Right lobe of liver (tissue), 6 donors: ENCODE results near the gene USP12. TPM values are rescaled to one million over a fixed set of nuclear protein-coding genes. Genes with fewer than 3 reads are reported as not detected.

Experiments used
- ATAC-seq, 4 donors: fragments of 200-7000 bp; cut with Tn5 transposase; one replicate each; pipeline ENCODE4 v1.9.1; 2020; ENCODE audit warnings: mild to moderate bottlenecking in 4 of 4, moderate library complexity in 4 of 4
- DNase-seq, 3 donors: peaks; one replicate each; pipeline ENCODE4 v3.0.0-alpha.2; 2020
- H3K27ac ChIP-seq, 3 donors: fragments of 200-600 bp; one replicate each; pipeline ENCODE4 v1.8.0; 2022
- H3K27me3 ChIP-seq, 2 donors: fragments of 200-600 bp; one replicate each; pipeline ENCODE4 v1.8.0; 2022
- H3K36me3 ChIP-seq, 4 donors: fragments of 200-600 bp; sonication (generic) in 1 of 4; one replicate each; pipeline versions ENCODE4 v1.5.1 to v1.8.0; 2017 to 2022; ENCODE audit warnings: control low read depth in 1 of 4
- H3K4me1 ChIP-seq, 4 donors: fragments of 200-600 bp; sonication (generic) in 1 of 4; one replicate each; pipeline versions ENCODE4 v1.5.1 to v1.8.0; 2017 to 2022; ENCODE audit warnings: control low read depth in 1 of 4
- H3K4me3 ChIP-seq, 3 donors: fragments of 200-600 bp; one replicate each; pipeline ENCODE4 v1.8.0; 2022
- H3K9me3 ChIP-seq, 4 donors: fragments of 200-600 bp; sonication (generic) in 1 of 4; one replicate each; pipeline versions ENCODE4 v1.5.1 to v1.8.0; 2017 to 2022; ENCODE audit warnings: control low read depth in 1 of 4
- POLR2A ChIP-seq: fragments of 450-650 bp; IDR thresholded peaks from one replicate; pipeline ENCODE4 v1.6.1; 2017; ENCODE audit warnings: antibody characterized with exemption, mild to moderate bottlenecking
- WGBS: methylation state at CpG from one replicate; pipeline ENCODE4 v1.1.6; 2018; ENCODE audit warnings: low coverage, low lambda C conversion rate; ENCODE audit not compliant: insufficient coverage; ENCODE audit errors: missing lambda C conversion rate; 5-methylcytosine and 5-hydroxymethylcytosine counted together
- intact Hi-C, 2 donors: fragments of 100-400 bp; cut with DNase I; formaldehyde crosslinking; loops; one replicate each; pipeline versions ENCODE4 v1.11.2 to v1.14.1; 2022
- total RNA-seq, 6 experiments: library from RNA; depleted of rRNA in 2 of 6; stranded (reverse); fragments of >200 nt in 2 of 6; fragmentation: NEBNext Ultra II Directional in 3 of 6; extraction: Animal tissue kit (Norgen Biotek cat#: 25700) in 3 of 6; gene quantifications; one replicate each; pipeline versions ENCODE4 v1.1.0 to v1.2.4, GENCODE V29; 2016 to 2023
- TF ChIP-seq, protein P1 (sequence below), 4 donors: fragments of 200-600 bp in 3 of 4; fragments of 450-650 bp in 1 of 4; IDR thresholded peaks; one replicate each; pipeline versions ENCODE4 v1.5.1 to v1.8.0; 2016 to 2022; ENCODE audit warnings: antibody characterized with exemption in 4 of 4, mild to moderate bottlenecking in 2 of 4
- donor health status: DM: no; HTN: yes; CAD: no.
- donor health status: DM: no; HTN: no; CAD: no.
- donor health status: DM: no; HTN: no; CAD: no.
- donor health status: DM: no; HTN: yes; CAD: no.
- donor health status: DM: no; HTN: yes; CAD: no.

USP12 gene
- total RNA-seq, 6 experiments from 2014 or later, result 11.5 to 25.4 (median 14.6) TPM

DNA sequence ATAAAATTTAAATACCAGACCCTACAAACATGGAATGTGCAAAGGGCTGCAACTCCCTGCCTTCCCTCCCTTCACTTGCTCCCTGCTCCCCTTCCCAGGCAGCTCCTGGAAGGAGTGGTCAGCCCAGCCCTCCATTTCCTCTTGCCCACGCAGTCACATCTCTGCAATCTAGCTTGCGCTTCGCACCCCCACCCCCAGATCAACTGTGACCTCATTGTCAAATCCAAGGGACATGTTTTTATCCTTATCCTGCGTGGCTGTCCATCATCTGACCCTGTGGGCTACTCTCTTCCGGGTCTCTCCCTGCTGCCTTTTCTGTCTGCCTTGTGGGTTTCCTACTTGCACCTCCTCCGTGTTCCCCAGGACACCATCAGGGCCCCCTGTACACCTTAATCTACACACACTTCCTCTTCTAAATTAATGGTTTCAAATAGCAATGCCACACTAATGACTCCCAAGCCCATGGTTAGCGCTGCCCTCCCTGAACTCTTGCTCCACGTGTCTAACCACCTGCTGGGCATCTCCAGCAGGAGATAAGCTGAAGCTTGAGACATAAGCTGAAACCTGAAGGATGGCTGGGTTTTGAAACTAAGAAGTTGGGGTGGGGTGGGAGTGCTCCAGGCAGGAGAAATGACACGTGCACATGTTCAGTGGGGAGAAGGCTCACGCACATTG lies 118.3 kb downstream of the USP12 start:
- no peak for TF ChIP-seq POLR2A
- TF ChIP-seq, protein P1, sequence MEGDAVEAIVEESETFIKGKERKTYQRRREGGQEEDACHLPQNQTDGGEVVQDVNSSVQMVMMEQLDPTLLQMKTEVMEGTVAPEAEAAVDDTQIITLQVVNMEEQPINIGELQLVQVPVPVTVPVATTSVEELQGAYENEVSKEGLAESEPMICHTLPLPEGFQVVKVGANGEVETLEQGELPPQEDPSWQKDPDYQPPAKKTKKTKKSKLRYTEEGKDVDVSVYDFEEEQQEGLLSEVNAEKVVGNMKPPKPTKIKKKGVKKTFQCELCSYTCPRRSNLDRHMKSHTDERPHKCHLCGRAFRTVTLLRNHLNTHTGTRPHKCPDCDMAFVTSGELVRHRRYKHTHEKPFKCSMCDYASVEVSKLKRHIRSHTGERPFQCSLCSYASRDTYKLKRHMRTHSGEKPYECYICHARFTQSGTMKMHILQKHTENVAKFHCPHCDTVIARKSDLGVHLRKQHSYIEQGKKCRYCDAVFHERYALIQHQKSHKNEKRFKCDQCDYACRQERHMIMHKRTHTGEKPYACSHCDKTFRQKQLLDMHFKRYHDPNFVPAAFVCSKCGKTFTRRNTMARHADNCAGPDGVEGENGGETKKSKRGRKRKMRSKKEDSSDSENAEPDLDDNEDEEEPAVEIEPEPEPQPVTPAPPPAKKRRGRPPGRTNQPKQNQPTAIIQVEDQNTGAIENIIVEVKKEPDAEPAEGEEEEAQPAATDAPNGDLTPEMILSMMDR (IDR thresholded peaks at IDR 0.05), result no peak
- DNase-seq, result no peak
- no peak for ATAC-seq
- intact Hi-C loops, result no loop called here
- 40% methylated on average over 8 of the region's 10 CpGs for WGBS
- no peaks in the 10 kb centered on the region for H3K4me1 ChIP-seq
- no peaks in the 10 kb centered on the region for H3K9me3 ChIP-seq
- H3K4me3 ChIP-seq, result no peak overlapping the region
- H3K27ac ChIP-seq, result no peak overlapping the region
- no peaks in the 10 kb centered on the region for H3K27me3 ChIP-seq
- no peaks in the 10 kb centered on the region for H3K36me3 ChIP-seq

GRCh38 chr13:27052551-27053208 lies 118.9 kb downstream of the USP12 start:
- ATAC-seq, result no peak
- no peak for DNase-seq
- H3K27ac ChIP-seq, result no peak overlapping the region
- no peaks in the 10 kb centered on the region for H3K4me1 ChIP-seq
- no peaks in the 10 kb centered on the region for H3K27me3 ChIP-seq
- H3K36me3 ChIP-seq, result no peaks in the 10 kb centered on the region
- WGBS, result 65% methylated on average over 5 of the region's 6 CpGs
- no peak overlapping the region for H3K4me3 ChIP-seq
- no peaks in the 10 kb centered on the region for H3K9me3 ChIP-seq
- TF ChIP-seq POLR2A, result no peak
- TF ChIP-seq, protein P1 (IDR thresholded peaks at IDR 0.05), result no peak
- intact Hi-C loops, result no loop called here

GRCh38 chr13:27047081-27047480 lies 124.5 kb downstream of the USP12 start:
- no peaks in the 10 kb centered on the region for H3K27me3 ChIP-seq
- 90% methylated on average over 5 of the region's 13 CpGs for WGBS
- H3K36me3 ChIP-seq, result no peaks in the 10 kb centered on the region
- intact Hi-C loops, result no loop called here
- no peak for DNase-seq
- no peak overlapping the region for H3K4me3 ChIP-seq
- no peak overlapping the region for H3K27ac ChIP-seq
- TF ChIP-seq, protein P1 (IDR thresholded peaks at IDR 0.05), result no peak
- no peak for TF ChIP-seq POLR2A
- no peak for ATAC-seq
- no peaks in the 10 kb centered on the region for H3K4me1 ChIP-seq
- H3K9me3 ChIP-seq, result no peaks in the 10 kb centered on the region

- Histone ChIP-seq H3K27ac (no peak overlapping the region), H3K27me3 (no peaks in the 10 kb centered on the region), H3K9me3 (no peaks in the 10 kb centered on the region), H3K36me3 (no peaks in the 10 kb centered on the region), H3K4me1 (no peaks in the 10 kb centered on the region), H3K4me3 (no peak overlapping the region)
- intact Hi-C loops, result no loop called here
- DNase-seq (no peak), ATAC-seq (no peak)
- no peak for TF ChIP-seq POLR2A
- TF ChIP-seq, protein P1 (IDR thresholded peaks at IDR 0.05), result no peak
- 52% methylated on average over 3 of the region's 15 CpGs for WGBS
Observed at GRCh38 chr13:27044837-27045570, 126.6 kb downstream of the USP12 start.
